NCI-H2171 (cell line): ENCODE measurements around the gene TEX9.
"Not testable (repeated sequence)": the region's sequence is repeated elsewhere in the genome, so short reads cannot be mapped to it uniquely, and the experiment has no call there.

Experiments
- DNase-seq: peaks from one replicate; lab custom pipeline; 2025; lab: John Stamatoyannopoulos, UW

TEX9 gene

DNA sequence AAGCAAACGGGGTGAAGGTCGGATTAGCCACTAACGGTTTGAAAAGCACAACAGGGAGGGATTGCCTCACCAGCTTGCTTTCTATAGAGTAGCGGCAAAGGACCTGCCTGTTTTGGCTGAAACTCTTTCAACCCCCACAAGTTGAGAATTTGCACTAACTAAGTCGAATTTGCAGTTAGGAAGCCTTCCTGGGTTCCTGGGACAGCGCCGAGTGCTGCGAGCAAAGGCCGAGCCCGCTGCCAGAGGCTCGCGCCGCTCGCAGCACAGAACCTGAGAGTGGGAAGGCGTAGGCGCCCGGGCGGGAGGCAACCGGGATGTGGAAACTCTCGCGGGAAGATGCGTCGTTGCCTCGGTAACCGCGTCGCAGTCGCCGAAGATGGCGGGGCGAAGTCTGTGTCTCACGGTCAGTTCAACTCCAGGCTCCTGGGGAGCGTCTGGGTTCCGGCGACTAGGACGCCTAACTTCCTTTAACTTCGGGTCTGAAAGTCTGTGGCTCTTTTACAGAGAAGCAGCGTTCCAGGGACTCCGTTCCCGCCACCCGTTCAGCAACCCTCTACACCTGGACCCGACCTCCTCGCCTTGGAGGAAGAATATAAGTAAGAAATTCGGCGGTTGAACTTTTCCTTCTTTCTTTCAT, at the start of gene TEX9:
Gene TEX9 (plus strand): TSS at position 352 of the 637 bp plus-strand sequence. CDS start 25 bp downstream, at position 377.
- peak; percentile 84 for DNase-seq

DNA sequence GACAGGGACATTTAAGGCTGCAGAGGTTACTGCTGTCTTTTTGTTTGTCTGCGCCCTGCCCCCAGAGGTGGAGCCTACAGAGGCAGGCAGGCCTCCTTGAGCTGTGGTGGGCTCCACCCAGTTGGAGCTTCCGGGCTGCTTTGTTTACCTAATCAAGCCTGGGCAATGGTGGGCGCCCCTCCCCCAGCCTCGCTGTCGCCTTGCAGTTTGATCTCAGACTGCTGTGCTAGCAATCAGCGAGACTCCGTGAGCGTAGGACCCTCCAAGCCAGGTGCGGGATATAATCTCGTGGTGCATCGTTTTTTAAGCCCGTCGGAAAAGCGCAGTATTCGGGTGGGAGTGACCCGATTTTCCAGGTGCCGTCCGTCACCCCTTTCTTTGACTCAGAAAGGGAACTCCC, 48.7 kb upstream of the TEX9 start:
- DNase-seq = not testable (repeated sequence)

DNA sequence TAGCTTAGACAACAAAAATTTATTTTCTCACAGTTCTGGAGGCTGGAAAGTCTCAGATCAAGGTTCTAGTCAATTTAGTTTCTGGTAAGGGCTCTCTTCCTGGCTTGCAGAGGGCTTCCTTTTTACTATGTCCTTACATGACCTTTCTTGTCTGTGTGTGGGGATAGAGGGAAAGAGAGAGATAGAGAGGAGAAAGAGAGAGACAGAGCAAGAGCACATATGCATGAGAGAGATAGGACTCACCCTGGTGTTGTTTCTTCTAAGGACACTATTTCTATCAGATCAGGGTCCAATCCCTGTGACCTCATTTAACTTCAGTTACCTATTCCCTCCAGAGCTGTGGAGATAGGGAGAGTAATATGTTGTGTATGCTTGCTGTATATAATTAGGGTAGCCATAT, 44.9 kb upstream of the TEX9 start:
- DNase-seq = no peak

DNA sequence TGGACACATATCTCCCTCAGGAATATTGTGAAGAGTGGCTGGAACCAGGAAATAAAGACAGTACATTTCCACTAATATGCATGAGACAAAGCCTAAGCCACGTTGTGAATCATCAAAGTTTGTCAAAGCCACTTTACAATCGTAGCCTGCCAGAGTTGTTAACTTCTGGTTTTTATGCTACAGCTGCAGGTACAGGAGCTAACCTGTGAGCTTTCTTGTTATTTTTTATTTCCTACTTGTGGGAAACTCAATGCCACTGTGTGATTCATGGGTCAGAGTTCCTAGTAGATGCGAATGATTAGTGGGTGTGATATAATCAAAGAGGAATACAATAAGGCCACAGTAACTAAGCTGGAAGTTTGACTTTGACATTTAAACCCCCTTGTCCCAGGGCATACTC, 44.4 kb upstream of the TEX9 start:
- DNase-seq = no peak

DNA sequence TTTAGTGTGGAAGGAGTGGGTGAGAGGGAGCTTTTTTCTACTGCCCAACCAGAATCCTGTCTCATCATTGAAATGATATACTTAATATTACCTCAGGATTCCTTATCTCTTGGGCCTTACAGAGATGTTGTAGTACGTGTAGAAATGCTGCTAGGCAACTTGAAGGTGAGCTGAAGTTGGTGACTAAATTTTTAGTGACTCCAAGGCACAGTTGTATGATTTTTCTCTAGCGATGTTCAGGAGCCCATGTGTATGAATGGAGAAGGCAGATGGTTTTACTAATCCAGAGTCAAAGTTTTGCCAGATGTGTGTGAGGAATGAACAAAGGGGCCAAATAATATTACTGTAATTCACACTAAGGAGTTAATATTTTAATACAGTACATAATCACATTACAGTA, 42.8 kb upstream of the TEX9 start:
- DNase-seq = no peak

DNA sequence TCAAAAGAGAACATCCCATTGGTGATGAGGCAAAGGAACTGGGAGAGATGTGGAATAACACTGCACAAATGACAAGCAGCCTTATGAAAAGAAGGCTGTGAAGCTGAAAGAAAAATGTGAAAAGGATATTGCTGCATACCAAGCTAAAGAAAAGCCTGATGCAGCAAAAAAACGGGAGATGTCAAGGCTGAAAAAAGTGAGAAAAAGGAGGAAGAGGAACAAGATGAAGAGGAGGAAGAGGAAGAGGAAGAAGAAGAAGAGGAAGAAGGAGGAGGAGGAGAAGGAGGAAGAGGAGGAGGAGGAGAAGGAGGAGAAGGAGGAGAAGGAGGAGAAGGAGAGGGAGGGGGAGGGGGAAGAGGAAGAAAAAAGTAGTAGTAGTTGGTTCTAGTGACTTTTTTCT, 41.8 kb upstream of the TEX9 start:
- no peak for DNase-seq

DNA sequence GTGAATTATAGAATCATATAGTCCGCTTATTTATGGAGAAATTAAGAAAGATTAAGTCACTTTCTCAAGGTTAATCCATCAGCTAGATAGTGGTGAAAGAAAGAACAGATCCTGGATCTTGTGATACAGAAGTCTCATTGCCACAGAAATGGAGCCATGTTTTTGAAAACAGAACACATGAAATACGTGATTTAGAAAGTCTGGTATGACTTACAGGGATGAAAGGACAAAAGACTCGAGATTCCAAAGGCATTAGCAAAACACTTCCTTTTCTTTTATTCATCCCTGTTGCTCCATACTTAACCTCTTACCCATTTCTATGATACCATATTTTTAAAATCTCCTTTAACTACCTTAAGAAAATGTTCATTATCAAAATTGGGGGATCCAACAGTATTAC, 40.0 kb upstream of the TEX9 start:
- no peak for DNase-seq

DNA sequence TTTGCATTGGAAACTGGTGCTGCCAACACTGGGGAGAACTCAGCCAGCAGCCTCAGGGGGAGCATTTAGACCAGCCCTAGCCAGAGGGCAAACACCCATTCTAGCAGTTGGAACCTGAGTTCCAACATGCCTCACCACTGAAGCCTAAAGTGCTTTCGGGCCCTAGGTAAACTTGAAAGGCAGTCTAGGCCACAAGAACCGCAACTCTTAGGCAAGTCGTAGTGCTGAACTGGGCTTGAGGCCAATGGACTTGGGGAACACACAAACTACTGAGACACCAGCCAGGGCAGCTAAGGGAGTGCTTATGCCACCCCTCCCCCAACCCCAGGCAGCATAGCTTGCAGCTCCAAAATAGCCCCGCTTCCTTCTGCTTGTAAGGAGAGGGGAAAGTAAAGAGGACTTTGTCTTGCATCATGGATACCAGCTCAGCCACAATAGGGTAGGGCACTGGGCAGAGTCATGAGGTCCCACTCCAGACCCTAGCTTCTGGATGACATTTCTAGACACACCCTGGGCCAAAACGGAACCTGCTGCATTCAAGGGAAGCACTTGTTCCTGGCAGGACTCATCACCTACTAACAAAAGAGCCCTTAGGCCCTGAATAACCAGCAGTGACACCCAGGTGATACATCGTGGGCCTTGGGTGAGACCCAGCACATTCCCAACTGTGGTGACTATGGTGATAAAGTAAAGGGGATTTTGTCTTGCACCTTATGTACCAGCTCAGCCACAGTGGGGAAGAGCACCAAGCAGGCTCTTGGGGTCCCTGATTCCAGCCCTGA, 37.3 kb upstream of the TEX9 start:
- DNase-seq = no peak

DNA sequence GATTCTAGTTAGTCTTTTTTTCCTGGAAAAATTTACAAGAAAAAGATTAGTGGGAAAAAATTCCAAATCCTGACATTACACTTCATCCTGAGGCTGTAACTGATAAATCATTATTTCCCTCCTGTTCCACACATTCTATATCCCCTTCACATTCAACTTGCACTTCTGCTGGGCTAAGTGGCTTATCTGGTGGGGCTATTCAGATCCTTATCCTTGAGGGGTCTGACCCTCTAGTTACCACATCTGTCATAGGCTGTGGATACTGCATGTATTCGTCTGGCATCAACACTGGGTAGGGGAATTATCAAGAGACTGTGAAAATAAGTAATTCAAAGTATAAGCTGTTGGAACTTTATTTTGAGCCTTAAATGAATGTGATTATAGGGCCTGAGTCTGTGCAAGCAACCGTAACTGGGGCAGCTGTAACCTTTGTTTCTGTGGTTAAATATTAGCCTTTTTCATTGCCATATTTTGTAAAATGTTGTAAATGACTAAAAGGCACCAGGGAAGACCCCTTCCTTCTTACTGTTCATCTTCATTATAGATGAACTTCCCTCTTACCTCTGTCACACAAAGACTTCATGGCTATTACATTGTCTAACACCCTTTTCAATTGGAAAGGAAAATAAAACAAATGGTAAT, 28.0 kb upstream of the TEX9 start:
- no peak for DNase-seq

DNA sequence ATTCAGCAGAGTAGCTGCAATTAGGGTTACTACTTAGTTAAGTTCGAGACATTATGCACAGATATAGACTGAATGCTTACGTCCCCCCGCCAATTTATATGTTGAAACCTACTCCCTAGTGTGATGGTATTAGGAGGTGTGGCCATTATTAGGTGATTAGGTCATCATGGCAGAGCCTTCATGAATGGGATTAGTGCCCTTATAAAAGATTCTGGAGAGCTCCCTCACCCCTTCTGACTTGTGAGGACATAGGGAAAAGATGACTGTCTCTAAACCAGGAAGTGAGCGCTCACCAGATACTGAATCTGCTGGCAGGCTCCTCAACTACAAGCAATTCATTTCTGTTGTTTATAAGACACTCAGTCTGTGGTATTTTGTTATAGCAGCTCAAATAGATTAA, 25.6 kb upstream of the TEX9 start:
- DNase-seq = no peak

DNA sequence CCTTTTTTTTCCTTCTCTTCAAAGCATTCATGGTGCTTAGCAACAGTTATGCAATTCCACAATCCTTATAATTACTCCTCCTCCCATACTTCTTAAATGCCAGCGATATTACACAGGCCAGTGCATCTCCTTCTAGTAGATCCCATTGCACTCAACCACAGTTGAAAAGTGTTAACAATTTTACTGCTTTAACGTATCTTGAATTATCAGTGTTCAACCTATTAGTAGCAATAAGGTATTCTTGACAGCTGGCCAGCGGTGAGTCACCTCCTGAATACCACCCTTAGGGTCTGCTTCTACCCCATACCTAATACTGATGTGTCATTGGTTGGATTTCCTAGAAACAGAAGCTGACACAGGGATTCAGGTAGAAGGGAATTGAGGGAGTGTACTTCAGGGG, 24.0 kb upstream of the TEX9 start:
- no peak for DNase-seq

DNA sequence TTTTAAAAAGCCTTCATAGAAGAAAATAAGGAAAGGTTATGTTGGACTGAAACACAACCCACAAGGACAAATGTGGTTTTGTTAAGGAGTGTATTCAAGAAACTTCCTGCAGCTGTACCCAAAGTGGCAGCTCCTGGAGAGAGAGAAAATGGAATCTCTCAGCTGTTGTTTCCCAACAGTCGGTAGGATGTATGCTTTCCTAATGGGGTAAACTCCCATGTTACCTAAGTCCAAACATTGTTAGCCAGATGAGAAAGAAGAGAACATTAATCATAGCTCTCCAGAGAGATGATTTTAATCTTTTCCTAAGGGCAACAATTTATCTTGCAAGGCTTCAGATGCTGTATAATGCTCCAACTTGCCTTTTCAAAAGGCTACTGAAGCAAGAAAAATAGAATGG, 22.6 kb upstream of the TEX9 start:
- DNase-seq = no peak

DNA sequence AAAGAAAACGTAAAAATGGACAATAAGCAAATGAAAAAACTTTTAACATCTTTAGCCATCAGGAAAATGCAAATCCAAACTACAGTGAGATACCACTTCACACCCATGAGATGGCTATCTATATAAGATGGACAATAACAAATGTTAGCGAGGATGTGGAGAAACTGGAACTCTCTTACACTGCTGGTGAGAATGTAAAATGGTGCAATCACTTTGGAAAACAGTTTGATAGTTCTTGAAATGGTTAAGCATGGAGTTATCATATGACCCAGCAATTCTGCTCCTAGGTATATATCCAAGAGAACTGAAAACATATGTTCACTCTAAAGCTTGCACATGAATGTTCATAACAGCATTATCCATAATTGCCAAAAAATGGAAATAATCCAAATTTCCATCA, 21.3 kb upstream of the TEX9 start:
- DNase-seq = no peak

DNA sequence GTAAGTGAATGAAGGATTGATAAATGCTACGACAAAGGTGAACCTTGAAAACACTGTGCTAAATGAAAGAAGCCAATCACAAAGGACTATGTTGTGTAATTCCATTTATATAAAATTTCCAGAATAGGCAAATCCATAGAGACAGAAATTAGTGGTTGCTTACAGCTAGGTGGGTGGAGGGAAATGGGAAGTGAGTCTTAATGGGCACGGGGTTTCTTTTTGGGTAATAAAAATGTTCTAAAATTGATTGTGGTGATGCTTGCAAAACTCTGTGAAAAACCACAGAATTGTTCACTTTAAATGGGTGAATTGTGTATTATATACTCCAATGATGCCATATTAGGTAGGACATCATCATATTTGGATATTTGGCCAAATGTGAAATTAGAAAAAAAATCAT, 20.9 kb upstream of the TEX9 start:
- DNase-seq = no peak

DNA sequence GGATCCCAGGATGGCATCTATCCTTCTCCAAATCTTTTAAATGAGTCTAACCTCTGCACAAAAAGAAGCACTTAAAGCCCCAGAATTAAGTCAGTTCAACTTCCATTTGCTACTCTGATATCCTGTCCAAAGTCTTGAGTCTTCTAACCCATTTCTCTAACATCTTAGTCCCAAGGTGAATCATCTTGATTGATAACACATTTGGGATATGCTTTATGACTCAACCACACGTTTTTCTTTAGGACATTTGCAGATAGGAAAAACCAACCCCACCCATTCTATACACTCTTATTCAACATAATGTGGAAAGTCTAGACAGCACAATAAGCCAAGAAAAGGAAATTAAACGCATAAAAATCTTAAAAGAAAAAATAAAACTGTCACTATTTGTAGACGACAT, 18.8 kb upstream of the TEX9 start:
- no peak for DNase-seq

DNA sequence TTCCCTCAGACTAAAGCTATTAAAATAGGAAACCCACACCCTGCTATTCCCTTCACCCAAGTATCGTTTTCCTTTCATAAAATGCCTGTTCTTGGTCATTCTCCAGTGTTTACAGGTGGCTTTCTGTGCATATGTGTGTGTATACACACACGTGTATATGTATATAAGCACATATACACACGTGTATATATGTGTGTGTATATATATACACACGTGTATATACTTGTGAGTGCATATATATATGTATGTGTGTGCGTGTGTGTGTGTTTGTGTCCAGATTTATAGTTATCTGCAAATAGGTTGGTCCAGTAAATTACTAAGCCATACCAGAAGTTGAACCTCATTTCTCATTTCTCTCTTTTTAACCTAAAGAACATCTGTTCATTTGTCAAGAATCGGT, 15.7 kb upstream of the TEX9 start:
- DNase-seq = no peak

DNA sequence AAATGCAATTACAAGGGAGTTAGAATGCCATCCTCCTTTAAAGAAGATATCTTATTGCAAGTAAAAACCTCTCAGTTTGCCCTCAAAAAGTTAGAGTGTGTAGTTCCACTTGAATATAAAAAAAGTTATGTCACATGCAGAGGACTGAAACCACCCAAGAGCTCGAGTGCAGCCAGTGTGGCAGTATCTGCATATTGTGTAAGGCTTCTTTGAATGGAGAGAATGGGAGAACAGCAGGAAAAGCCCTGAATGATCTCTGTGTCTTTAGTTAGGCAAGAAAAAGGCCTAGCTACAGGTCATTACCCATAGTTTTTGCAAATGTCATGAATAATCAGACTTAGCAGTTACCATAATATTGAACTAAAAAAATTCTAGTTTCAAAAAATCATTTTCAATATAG, 13.9 kb upstream of the TEX9 start:
- DNase-seq = no peak

DNA sequence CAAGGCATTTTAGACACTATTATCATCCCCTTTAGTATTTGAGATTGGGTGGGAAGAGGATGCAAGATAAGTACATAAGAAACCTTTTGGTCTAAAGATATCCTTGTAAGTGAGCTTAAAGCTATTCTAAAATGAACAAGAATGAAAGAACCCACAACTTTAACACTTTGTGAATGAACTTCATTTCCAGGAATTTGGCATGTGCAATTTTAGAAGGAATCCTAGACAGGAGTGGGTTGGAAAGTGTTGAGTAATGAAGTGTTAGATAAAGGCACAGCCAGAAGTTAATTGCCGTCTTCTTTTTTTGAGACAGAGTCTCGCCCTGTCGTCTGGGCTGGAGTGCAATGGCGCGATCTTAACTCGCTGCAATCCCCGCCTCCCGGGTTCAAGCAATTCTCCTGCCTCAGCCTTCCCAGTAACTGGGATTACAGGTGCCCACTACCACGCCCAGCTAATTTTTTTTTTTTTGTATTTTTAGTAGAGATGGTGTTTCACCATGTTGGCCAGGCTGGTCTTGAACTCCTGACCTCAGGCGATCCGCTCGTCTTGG, 13.2 kb upstream of the TEX9 start:
- no peak for DNase-seq

DNA sequence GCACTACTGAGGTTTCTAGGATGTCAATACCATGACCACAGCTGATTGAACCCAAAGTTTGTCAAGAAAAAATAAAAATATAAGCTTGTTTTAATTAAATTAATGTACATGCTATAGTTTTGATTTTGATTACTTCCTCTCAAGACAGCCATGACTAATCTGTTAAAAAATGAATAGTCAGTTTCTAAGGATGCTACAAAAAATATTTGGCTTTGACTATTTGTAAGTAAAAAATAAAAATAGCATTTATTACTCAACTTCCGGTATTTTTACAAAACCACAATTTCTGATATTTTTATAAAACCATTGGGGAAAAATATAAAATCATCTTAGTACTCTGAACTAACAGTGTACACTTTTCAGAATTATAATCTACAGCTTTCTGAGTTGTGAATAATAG, 12.1 kb upstream of the TEX9 start:
- no peak for DNase-seq

DNA sequence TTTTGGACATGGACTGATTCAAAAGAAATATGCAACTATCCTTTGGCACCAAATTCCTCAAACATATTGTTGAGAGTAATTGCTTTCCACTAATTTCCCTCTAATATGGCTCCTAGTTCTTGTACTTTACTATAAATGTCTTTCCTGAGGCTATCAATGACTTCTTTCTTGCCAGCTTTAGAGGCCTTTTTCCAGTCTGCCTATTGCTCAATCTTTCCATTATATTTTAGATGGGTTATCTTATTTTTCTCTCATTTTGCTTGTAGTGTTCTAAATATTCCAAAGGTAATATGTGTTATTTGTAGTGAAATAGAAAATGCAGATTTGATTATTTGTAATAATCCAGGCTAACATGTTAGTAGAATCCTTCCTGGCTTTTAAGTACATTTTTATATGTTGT, 11.5 kb upstream of the TEX9 start:
- no peak for DNase-seq

DNA sequence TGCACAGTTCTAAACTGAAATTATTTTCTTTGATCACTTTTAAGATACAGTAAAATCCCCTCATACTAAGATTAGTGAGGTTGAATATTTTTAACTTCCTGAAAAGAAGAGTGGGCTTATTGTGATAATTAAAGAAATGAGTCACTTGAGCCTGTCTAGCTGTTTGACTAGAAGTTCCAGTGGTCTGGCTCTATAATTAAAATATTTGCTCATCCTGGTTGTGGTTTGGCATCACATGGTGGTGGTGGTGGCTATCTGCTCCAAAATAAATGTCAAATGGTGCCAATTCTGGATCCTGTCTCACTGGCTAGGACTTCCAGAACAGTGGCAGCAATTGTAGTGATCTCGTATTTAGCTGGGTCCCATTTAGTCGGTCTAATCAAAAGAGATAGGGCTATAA, 8.6 kb upstream of the TEX9 start:
- DNase-seq = no peak

DNA sequence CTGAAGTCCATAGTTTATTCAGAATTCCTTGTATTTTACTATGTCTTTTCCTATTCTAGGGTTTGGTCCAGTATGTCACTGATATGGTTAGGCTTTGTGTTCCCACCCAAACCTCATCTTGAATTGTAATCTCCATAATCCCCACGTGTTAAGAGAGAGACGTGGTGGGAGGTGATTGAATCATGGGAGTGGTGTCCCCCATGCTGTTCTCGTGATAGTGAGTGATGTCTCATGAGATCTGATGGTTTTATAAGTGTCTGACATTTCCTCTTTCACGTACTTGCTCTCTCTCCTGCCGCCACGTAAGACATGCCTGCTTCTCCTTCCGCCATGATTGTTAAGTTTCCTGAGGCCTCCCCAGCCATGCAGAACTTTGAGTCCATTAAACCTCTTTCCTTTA, 6.6 kb upstream of the TEX9 start:
- no peak for DNase-seq

DNA sequence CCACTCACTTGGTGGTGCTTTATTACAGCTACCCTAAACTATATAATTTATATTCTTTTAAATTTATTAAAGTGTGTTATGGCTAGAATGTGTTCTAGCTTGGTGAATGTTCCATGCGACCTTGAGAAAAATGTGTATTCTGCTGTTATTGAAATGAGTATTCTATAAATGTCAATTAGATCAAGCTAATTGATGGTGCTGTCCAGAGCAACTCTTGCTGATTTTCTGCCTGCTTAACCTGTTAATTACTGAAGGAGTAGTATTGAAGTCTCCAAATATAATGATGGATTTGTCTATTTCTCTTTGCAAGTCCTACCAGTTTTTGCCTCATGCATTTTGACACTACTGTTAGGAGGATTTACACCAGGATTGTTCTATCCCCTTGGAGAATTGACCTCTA, 3.2 kb upstream of the TEX9 start:
- DNase-seq = no peak
